K562 (cell line): ENCODE data around the gene TSR3. TPM values are rescaled to one million over a fixed set of nuclear protein-coding genes. Genes with fewer than 3 reads are reported as not detected.

ENCODE experiments used
- CTCFL ChIP-seq: IDR thresholded peaks from 2 replicates; pipeline ENCODE4 v1.6.1; 2011; ENCODE audit warnings: borderline replicate concordance, low read depth, mild to moderate bottlenecking, moderate library complexity, low read length; ENCODE audit not compliant: insufficient read depth, poor library complexity, severe bottlenecking
- HNRNPK ChIP-seq: fragments of 200-400 bp; formaldehyde crosslinking; IDR thresholded peaks from one replicate; pipeline ENCODE4 v1.6.1; 2018; ENCODE audit warnings: mild to moderate bottlenecking, low read depth, low read length; ENCODE audit not compliant: poor library complexity, severe bottlenecking
- MCM5 ChIP-seq: fragments of 450-650 bp; IDR thresholded peaks from 2 replicates; pipeline ENCODE4 v1.6.1; 2016; ENCODE audit warnings: low read depth
- POLR2G ChIP-seq: fragments of 200-400 bp; formaldehyde crosslinking; IDR thresholded peaks from 2 replicates; pipeline ENCODE4 v1.6.1; 2017; ENCODE audit warnings: low read depth, mild to moderate bottlenecking, antibody characterized with exemption, low read length, moderate library complexity
- PTTG1 ChIP-seq: fragments of 450-650 bp; IDR thresholded peaks from 2 replicates; pipeline ENCODE4 v1.6.1; 2016; ENCODE audit warnings: low read depth, mild to moderate bottlenecking, missing genetic modification characterization, missing compliant biosample characterization
- RBM22 ChIP-seq: fragments of 200-400 bp; formaldehyde crosslinking; IDR thresholded peaks from 2 replicates; pipeline ENCODE4 v1.6.1; 2018; ENCODE audit warnings: low read length, low read depth; ENCODE audit not compliant: poor library complexity, severe bottlenecking
- STAT5B ChIP-seq: fragments of 250-450 bp; sonication (Bioruptor Pico); IDR thresholded peaks from 2 replicates; pipeline ENCODE4 v1.8.0; 2021; ENCODE audit warnings: mild to moderate bottlenecking, inconsistent platforms
- TSHZ1 ChIP-seq: fragments of 250-450 bp; sonication (Bioruptor Pico); IDR thresholded peaks from 2 replicates; pipeline ENCODE4 v1.4.0; 2020; ENCODE audit warnings: mild to moderate bottlenecking, moderate library complexity
- U2AF2 ChIP-seq: fragments of 200-400 bp; formaldehyde crosslinking; optimal IDR thresholded peaks from 2 replicates; pipeline ENCODE3; 2017; ENCODE audit warnings: low read depth, mild to moderate bottlenecking, low read length
- ZNF143 ChIP-seq: sonication (generic); formaldehyde crosslinking; IDR thresholded peaks from 2 replicates; pipeline ENCODE4 v1.9.0; 2022; ENCODE audit warnings: mild to moderate bottlenecking, missing genetic modification reagents
- ZNF318 ChIP-seq, 2 experiments: fragments of 450-650 bp; IDR thresholded peaks; 2 replicates each; pipeline ENCODE4 v1.6.1; 2016; ENCODE audit warnings: mild to moderate bottlenecking in 2 of 2, borderline replicate concordance in 1 of 2, low read depth in 1 of 2, moderate library complexity in 1 of 2
- ZSCAN32 ChIP-seq: fragments of 450-650 bp; formaldehyde crosslinking; IDR thresholded peaks from 2 replicates; pipeline ENCODE4 v1.4.0; 2020; ENCODE audit warnings: mild to moderate bottlenecking, moderate library complexity
- polyA plus RNA-seq, 8 experiments: library from polyadenylated mRNA; depleted of rRNA in 4 of 8; stranded (reverse) in 5 of 8; unstranded in 3 of 8; fragments of >200 nt; fragmentation: Nextera tagmentation in 2 of 8; fragmentation: Illumina TruSeq in 1 of 8; extraction: Ambion mirVana in 2 of 8; extraction: Trizol in 1 of 8; gene quantifications; 2 replicates each; pipeline versions ENCODE4 v1.2.1 to v1.2.3, GENCODE V29; 2011 to 2014; ENCODE audit warnings: inconsistent platforms in 1 of 8, missing spikeins in 1 of 8
- total RNA-seq, 7 experiments: library from RNA; depleted of rRNA in 6 of 7; stranded (reverse); fragments of >200 nt in 6 of 7; fragmentation: Illumina TruSeq in 2 of 7; extraction: Trizol in 2 of 7; gene quantifications; 2 replicates each; pipeline versions ENCODE4 v1.2.1 to v1.2.3, GENCODE V29; 2011 to 2021; ENCODE audit warnings: low replicate concordance in 1 of 7

TSR3 gene
- total and polyA plus RNA-seq, 9 of the 15 experiments (the other 6 are each of a cell fraction or from before 2014, with no cell fraction given), result 1.5 to 74.8 (median 16.5) TPM

GRCh38 chr16:1338119-1338730 lies 13.5 kb downstream of the TSR3 start (continued):
- TF ChIP-seq ZNF318 (IDR thresholded peaks at IDR 0.05; ENCODE audit: borderline replicate concordance in 1 of 2, low read depth in 1 of 2) (no peak), PTTG1 (no peak), ZNF143 (no peak), CTCFL (peak; percentile 92), U2AF2 (no peak), STAT5B (CRISPR knock-in tag) (no peak), ZSCAN32 (CRISPR knock-in tag) (no peak), POLR2G (no peak; the same call in 1 of the 2 replicates), HNRNPK (no peak), MCM5 (no peak), RBM22 (no peak), TSHZ1 (no peak)
